ENCODE results near the gene UNC45B. TPM values are rescaled to one million over a fixed set of nuclear protein-coding genes. Genes with fewer than 3 reads are reported as not detected.

The UNC45B gene
- total RNA-seq, 1 donor from 2014 or later = not detected

DNA sequence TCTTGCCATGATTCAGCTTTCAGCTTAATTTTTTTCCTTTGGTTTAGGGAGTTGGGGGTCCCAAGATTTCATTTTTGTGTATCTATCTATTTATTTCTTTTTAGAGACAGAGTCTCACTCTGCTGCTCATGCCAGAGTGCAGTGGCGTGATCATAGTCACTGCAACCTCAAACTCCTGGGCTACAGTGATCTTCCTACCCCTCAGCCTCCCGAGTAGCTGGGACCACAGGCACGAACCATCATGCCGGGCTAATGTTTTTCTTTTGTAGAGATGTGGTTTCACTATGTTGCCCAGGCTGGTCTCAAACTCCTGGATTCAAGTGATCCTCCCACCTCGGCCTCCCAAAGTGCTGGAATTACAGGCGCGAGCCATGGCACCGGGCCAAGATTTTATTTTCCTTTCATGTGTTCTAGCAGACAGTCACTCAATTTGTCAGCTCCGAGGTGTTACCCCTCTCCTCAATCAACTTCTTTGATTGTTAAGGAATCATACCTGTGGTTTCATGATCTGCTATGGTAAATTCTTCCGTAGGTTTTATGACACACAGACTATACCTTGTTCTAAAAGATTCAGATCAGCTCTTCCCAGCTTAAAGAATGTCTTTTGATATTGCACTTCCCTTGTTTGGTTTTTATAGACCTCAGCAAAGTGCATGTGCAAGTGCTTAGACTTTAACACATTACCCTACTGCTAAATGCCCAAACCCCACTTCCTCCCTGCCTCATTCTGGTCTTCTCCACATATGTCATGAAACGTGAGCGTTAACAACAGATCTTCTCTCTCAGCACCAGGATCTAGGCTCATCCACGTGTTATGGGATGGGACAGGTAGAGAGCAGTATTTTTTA lies 13.0 kb downstream of the UNC45B start:
- no peak overlapping the region for H3K4me3 Mint-ChIP-seq
- intact Hi-C loops (cut with micrococcal nuclease) = no loop called here

GRCh38 chr17:35161281-35161761 lies 13.7 kb downstream of the UNC45B start:
- no peaks in the 10 kb centered on the region for H3K4me1 Mint-ChIP-seq
- POLR2A ChIA-PET = no interaction called here
- ATAC-seq (ENCODE audit: low read depth) = no peak
- H3K36me3 Mint-ChIP-seq (ENCODE audit: low read depth) = no peaks in the 10 kb centered on the region
- no peak overlapping the region for H3K4me3 Mint-ChIP-seq
- no peak overlapping the region for H3K27ac Mint-ChIP-seq
- no peaks in the 10 kb centered on the region for H3K9me3 Mint-ChIP-seq
- DNase-seq = no peak
- no peak for TF ChIP-seq CTCF (IDR thresholded peaks at IDR 0.05)
- H3K27me3 Mint-ChIP-seq = peaks cover 43% of the 10 kb centered on the region
- CTCF ChIA-PET = no interaction called here
- intact Hi-C loops (cut with micrococcal nuclease) = no loop called here

More for the DNA sequence above, 13.0 kb downstream of the UNC45B start:
- Mint-ChIP-seq H3K36me3 (ENCODE audit: low read depth) (no peaks in the 10 kb centered on the region), H3K27ac (no peak overlapping the region), H3K9me3 (no peaks in the 10 kb centered on the region), H3K27me3 (peaks cover 44% of the 10 kb centered on the region), H3K4me1 (no peaks in the 10 kb centered on the region)
- ChIA-PET POLR2A (no interaction called here), CTCF (no interaction called here)
- no peak for DNase-seq
- TF ChIP-seq CTCF (IDR thresholded peaks at IDR 0.05) = no peak
- ATAC-seq (ENCODE audit: low read depth) = no peak

GRCh38 chr17:35162755-35163154 lies 15.1 kb downstream of the UNC45B start:
- no peak for DNase-seq
- Mint-ChIP-seq H3K4me3 (no peak overlapping the region), H3K36me3 (ENCODE audit: low read depth) (no peaks in the 10 kb centered on the region), H3K27me3 (peaks cover 45% of the 10 kb centered on the region), H3K9me3 (no peaks in the 10 kb centered on the region), H3K4me1 (no peaks in the 10 kb centered on the region), H3K27ac (no peak overlapping the region)
- intact Hi-C loops (cut with micrococcal nuclease) = no loop called here
- no peak for ATAC-seq (ENCODE audit: low read depth)
- CTCF ChIA-PET = no interaction called here
- POLR2A ChIA-PET = no interaction called here
- TF ChIP-seq CTCF (IDR thresholded peaks at IDR 0.05) = no peak

DNA sequence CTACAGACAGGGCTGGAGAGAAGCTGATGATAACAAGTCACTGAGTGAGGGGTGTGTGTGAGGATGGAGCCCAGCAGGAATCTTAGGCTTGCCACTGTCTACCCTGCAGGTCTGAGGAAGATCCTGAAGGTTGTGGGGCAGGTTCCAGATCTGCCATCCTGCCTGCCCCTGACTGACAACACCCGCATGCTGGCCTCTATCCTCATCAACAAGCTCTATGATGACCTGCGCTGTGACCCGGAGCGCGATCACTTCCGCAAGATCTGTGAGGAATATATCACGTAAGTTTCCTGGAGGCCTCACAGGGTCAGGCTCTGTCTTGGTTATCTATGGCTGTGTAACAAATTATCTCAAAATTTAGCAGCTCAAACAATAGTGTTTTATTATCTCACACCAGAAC lies 16.3 kb downstream of the UNC45B start:
- intact Hi-C loops (cut with micrococcal nuclease) = no loop called here
- Mint-ChIP-seq H3K36me3 (ENCODE audit: low read depth) (no peaks in the 10 kb centered on the region), H3K27me3 (peaks cover 49% of the 10 kb centered on the region), H3K4me1 (no peaks in the 10 kb centered on the region), H3K4me3 (no peak overlapping the region), H3K9me3 (no peaks in the 10 kb centered on the region), H3K27ac (no peak overlapping the region)
- ATAC-seq (ENCODE audit: low read depth) (no peak), DNase-seq (no peak)
- no peak for TF ChIP-seq CTCF (IDR thresholded peaks at IDR 0.05)
- POLR2A ChIA-PET = no interaction called here
- CTCF ChIA-PET = no interaction called here

DNA sequence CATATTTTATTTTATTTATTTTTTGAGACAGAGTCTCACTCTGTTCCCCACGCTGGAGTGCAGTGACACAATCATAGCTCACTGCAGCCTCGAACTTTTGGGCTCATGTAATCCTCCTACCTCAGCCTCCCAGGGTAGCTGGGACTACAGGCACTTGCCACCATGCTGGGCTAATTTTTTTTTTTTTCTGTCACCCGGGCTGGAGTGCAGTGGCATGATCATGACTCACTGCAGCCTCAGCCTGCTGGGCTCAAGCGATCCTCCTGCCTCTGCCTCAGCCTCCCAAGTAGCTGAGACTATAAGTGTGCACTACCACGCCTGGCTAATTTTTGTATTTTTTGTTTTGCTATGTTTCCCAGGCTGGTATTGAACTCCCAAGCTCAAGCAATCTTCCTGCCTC lies 17.1 kb downstream of the UNC45B start:
- intact Hi-C loops (cut with micrococcal nuclease) = no loop called here
- no peak overlapping the region for H3K27ac Mint-ChIP-seq
- DNase-seq (no peak), ATAC-seq (ENCODE audit: low read depth) (no peak)
- ChIA-PET CTCF (no interaction called here), POLR2A (no interaction called here)
- no peak overlapping the region for H3K4me3 Mint-ChIP-seq
- H3K9me3 Mint-ChIP-seq = no peaks in the 10 kb centered on the region
- no peaks in the 10 kb centered on the region for H3K4me1 Mint-ChIP-seq
- no peak for TF ChIP-seq CTCF (IDR thresholded peaks at IDR 0.05)
- H3K27me3 Mint-ChIP-seq = peaks cover 48% of the 10 kb centered on the region
- H3K36me3 Mint-ChIP-seq (ENCODE audit: low read depth) = no peaks in the 10 kb centered on the region
